Spinal cord (tissue), 10 donors: ENCODE data around the gene GRK5. TPM values are rescaled to one million over a fixed set of nuclear protein-coding genes. Genes with fewer than 3 reads are reported as not detected.

ENCODE experiments used
- DNase-seq, 6 donors: peaks; one replicate each; pipeline versions ENCODE4 v3.0.0 to v3.0.0-alpha.2; 2013 to 2015; ENCODE audit warnings: low spot score in 6 of 6, low read depth in 4 of 6
- H3K27ac ChIP-seq: one replicate; pipeline ENCODE4 v1.5.1; 2013; ENCODE audit warnings: low read depth, low read length, control low read depth
- H3K27me3 ChIP-seq: one replicate; pipeline ENCODE4 v1.6.1; 2013; ENCODE audit warnings: low read length; ENCODE audit not compliant: control insufficient read depth, insufficient read depth
- H3K36me3 ChIP-seq: one replicate; pipeline ENCODE4 v1.6.1; 2013; ENCODE audit warnings: low read length; ENCODE audit not compliant: control insufficient read depth, insufficient read depth
- H3K4me1 ChIP-seq: one replicate; pipeline ENCODE4 v1.6.1; 2013; ENCODE audit warnings: low read length; ENCODE audit not compliant: control insufficient read depth, insufficient read depth
- H3K4me3 ChIP-seq: one replicate; pipeline ENCODE4 v1.5.1; 2013; ENCODE audit warnings: low read depth, low read length, control low read depth
- H3K9me3 ChIP-seq: one replicate; pipeline ENCODE4 v1.6.1; 2013; ENCODE audit warnings: low read length; ENCODE audit not compliant: control insufficient read depth, insufficient read depth
- WGBS: methylation state at CpG from one replicate; pipeline ENCODE4 v1.1.5; 2013; ENCODE audit warnings: missing lambda C conversion rate; ENCODE audit not compliant: insufficient coverage; 5-methylcytosine and 5-hydroxymethylcytosine counted together
- polyA plus RNA-seq, 2 donors: library from polyadenylated mRNA; unstranded; fragments of 120-200 nt; gene quantifications; one replicate each; pipeline ENCODE4 v1.2.1, GENCODE V29; 2013; ENCODE audit not compliant: insufficient read length in 2 of 2
- total RNA-seq, 2 donors: library from RNA; depleted of rRNA in 1 of 2; stranded (reverse); fragments of 120-200 nt in 1 of 2; fragments of >200 nt in 1 of 2; gene quantifications; one replicate each; pipeline versions ENCODE4 v1.2.3 to v1.2.4, GENCODE V29; 2013 to 2014
- donor health status: healthy.

GRK5 gene
- total and polyA plus RNA-seq, 4 donors: 15.6 to 29.5 (median 25.6) TPM

- H3K36me3 ChIP-seq: peaks cover 4% of the 10 kb centered on the region
- H3K4me3 ChIP-seq: no peak overlapping the region
- peaks cover 8% of the 10 kb centered on the region for H3K4me1 ChIP-seq
- H3K27me3 ChIP-seq: no peaks in the 10 kb centered on the region
- no peak overlapping the region for H3K27ac ChIP-seq
- DNase-seq: no peak
- no peaks in the 10 kb centered on the region for H3K9me3 ChIP-seq
- 94% methylated on average over 12 of the region's 12 CpGs for WGBS
These were observed 100.7 kb downstream of the GRK5 start for GRCh38 chr10:119308089-119308488.

GRCh38 chr10:119308551-119309422 is 101.4 kb downstream of the GRK5 start:
- H3K4me3 ChIP-seq: no peak overlapping the region
- H3K36me3 ChIP-seq: peaks cover 5% of the 10 kb centered on the region
- H3K9me3 ChIP-seq: no peaks in the 10 kb centered on the region
- no peak for DNase-seq
- 71% methylated on average over 21 of the region's 24 CpGs for WGBS
- H3K27ac ChIP-seq: no peak overlapping the region
- H3K4me1 ChIP-seq: peaks cover 11% of the 10 kb centered on the region
- H3K27me3 ChIP-seq: no peaks in the 10 kb centered on the region

GRCh38 chr10:119309423-119309770 is 102.0 kb downstream of the GRK5 start:
- 90% methylated on average over 1 of the region's 2 CpGs for WGBS

GRCh38 chr10:119310806-119311205 is 103.4 kb downstream of the GRK5 start:
- Histone ChIP-seq H3K9me3 (no peaks in the 10 kb centered on the region), H3K36me3 (peaks cover 7% of the 10 kb centered on the region), H3K4me1 (peaks cover 27% of the 10 kb centered on the region), H3K27ac (no peak overlapping the region), H3K27me3 (no peaks in the 10 kb centered on the region), H3K4me3 (no peak overlapping the region)
- DNase-seq: no peak
- no CpG with 5 or more reads among the region's 4 CpGs for WGBS

More at GRCh38 chr10:119309423-119309770, 102.0 kb downstream of the GRK5 start:
- no peaks in the 10 kb centered on the region for H3K27me3 ChIP-seq
- H3K9me3 ChIP-seq: no peaks in the 10 kb centered on the region
- DNase-seq: no peak
- peaks cover 17% of the 10 kb centered on the region for H3K4me1 ChIP-seq
- peaks cover 7% of the 10 kb centered on the region for H3K36me3 ChIP-seq
- no peak overlapping the region for H3K27ac ChIP-seq
- no peak overlapping the region for H3K4me3 ChIP-seq

GRCh38 chr10:119312241-119312640 is 104.9 kb downstream of the GRK5 start:
- Histone ChIP-seq H3K4me1 (peaks cover 29% of the 10 kb centered on the region), H3K27me3 (no peaks in the 10 kb centered on the region), H3K27ac (no peak overlapping the region), H3K9me3 (no peaks in the 10 kb centered on the region), H3K36me3 (peaks cover 7% of the 10 kb centered on the region), H3K4me3 (no peak overlapping the region)
- DNase-seq: no peak
- 67% methylated on average over 1 of the region's 5 CpGs for WGBS

- Histone ChIP-seq H3K4me1 (peaks cover 33% of the 10 kb centered on the region), H3K36me3 (peaks cover 7% of the 10 kb centered on the region), H3K9me3 (no peaks in the 10 kb centered on the region), H3K27me3 (no peaks in the 10 kb centered on the region), H3K27ac (no peak overlapping the region), H3K4me3 (no peak overlapping the region)
- WGBS: 0% methylated on average over 1 of the region's 1 CpG
- no peak for DNase-seq
These were observed 105.7 kb downstream of the GRK5 start for GRCh38 chr10:119313024-119313423.

GRCh38 chr10:119313644-119314043 is 106.3 kb downstream of the GRK5 start:
- no peak for DNase-seq
- no peaks in the 10 kb centered on the region for H3K9me3 ChIP-seq
- H3K27me3 ChIP-seq: no peaks in the 10 kb centered on the region
- peaks cover 37% of the 10 kb centered on the region for H3K4me1 ChIP-seq
- peaks cover 5% of the 10 kb centered on the region for H3K36me3 ChIP-seq
- no peak overlapping the region for H3K27ac ChIP-seq
- WGBS: 79% methylated on average over 7 of the region's 7 CpGs
- no peak overlapping the region for H3K4me3 ChIP-seq

- Histone ChIP-seq H3K4me1 (peaks cover 41% of the 10 kb centered on the region), H3K9me3 (no peaks in the 10 kb centered on the region), H3K36me3 (peaks cover 3% of the 10 kb centered on the region), H3K4me3 (no peak overlapping the region), H3K27ac (no peak overlapping the region), H3K27me3 (no peaks in the 10 kb centered on the region)
- 87% methylated on average over 11 of the region's 11 CpGs for WGBS
- no peak for DNase-seq
These were observed 106.7 kb downstream of the GRK5 start for GRCh38 chr10:119314061-119314460.

GRCh38 chr10:119314486-119314885 is 107.1 kb downstream of the GRK5 start:
- peaks cover 45% of the 10 kb centered on the region for H3K4me1 ChIP-seq
- WGBS: 88% methylated on average over 6 of the region's 7 CpGs
- no peak overlapping the region for H3K27ac ChIP-seq

More at GRCh38 chr10:119314486-119314885, 107.1 kb downstream of the GRK5 start:
- Histone ChIP-seq H3K36me3 (peaks cover 3% of the 10 kb centered on the region), H3K4me3 (no peak overlapping the region), H3K9me3 (no peaks in the 10 kb centered on the region), H3K27me3 (no peaks in the 10 kb centered on the region)
- DNase-seq: no peak
